GM12892 (cell line): Measurements from ENCODE around the gene NFAT5.

ENCODE experiments used
- POLR2A ChIP-seq: IDR thresholded peaks from 2 replicates; pipeline ENCODE4 v1.6.1; 2011; ENCODE audit warnings: low read depth, low read length, control low read depth
- POLR2AphosphoS5 ChIP-seq: IDR thresholded peaks from 2 replicates; pipeline ENCODE4 v1.6.1; 2011; ENCODE audit warnings: low read depth, low read length, control low read depth

GRCh38 chr16:69534720-69535119, 31.0 kb upstream of the NFAT5 start:
- no peak for TF ChIP-seq POLR2A
- TF ChIP-seq POLR2AphosphoS5, result no peak
